ENCODE results near the gene PLA2G1B.
"Not testable (repeated sequence)": the region's sequence is repeated elsewhere in the genome, so short reads cannot be mapped to it uniquely, and the experiment has no call there.

Gene PLA2G1B

DNA sequence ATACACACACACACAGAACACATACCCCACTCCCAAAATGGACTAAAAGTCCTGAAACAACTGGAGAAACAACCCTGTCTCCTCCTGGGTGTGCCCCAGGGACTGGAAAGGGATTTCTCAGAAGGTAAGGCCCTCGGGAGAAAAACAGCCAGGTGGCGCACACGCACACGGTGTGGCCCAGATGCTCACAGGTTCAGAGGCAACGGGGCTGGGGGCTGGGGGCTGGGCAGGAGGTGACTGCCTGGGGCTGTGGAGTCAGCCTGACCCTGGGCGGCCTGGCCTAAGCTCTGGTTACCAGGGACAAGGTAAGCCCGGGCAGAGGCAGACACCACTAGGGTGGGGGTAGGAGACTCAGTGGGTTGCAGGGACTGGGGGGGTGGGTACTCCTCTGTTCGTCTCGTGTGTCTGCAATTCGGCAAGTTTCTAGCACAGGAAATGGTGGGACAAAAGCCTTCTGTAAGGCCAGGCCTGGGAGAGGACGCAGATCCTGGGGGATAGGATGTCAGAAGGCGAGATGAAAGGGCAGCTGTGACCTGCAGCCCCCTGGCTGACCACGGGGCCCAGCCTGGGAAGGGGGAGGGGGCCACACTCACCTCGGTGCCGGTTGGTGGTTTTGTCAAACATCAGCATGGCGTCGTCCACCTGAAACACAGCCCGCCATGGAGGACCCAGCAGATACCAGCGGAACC is 31.0 kb upstream of the PLA2G1B start:
- no peak for DNase-seq

DNA sequence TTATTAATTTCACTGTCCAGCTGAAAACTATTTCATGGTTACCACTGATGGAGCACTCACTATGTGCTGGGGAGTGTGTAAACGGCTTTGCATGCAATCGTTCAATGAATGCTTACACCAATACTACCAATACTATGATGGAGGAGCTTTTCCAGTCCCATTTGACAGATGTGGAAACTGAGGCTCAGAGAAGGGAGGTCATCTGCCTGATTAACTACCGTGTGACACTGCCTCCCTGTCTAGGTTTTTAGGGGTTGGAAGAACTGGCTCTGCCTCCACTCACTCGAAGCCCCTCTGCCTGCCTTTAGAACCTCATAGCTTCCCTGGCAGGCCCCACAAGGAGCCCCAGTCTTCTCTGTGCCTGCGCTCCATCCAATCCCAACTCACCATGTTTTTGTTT is 29.5 kb upstream of the PLA2G1B start:
- no peak for DNase-seq

DNA sequence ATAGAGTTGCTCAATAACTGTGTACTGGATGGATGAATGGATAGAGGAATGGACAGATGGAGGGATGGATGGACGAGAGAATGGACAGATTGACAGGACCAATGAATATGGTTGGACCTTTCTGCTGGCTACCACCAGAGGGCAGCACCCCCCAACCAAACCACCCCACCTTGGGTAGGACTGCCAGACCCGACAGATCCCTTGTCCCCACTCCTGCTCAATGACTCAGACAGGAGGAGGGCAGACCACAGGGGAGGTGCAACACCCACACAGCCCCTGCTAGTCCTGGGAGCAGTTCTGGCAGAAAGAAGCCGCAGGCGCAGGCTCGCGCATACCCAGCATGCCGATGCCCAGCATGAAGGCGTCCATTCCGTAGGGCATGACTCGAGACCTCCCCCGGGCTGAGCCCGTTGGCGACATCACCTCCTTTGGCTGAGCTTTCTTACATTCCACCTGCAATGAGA is 29.0 kb upstream of the PLA2G1B start:
- DNase-seq: peak; percentile 56

DNA sequence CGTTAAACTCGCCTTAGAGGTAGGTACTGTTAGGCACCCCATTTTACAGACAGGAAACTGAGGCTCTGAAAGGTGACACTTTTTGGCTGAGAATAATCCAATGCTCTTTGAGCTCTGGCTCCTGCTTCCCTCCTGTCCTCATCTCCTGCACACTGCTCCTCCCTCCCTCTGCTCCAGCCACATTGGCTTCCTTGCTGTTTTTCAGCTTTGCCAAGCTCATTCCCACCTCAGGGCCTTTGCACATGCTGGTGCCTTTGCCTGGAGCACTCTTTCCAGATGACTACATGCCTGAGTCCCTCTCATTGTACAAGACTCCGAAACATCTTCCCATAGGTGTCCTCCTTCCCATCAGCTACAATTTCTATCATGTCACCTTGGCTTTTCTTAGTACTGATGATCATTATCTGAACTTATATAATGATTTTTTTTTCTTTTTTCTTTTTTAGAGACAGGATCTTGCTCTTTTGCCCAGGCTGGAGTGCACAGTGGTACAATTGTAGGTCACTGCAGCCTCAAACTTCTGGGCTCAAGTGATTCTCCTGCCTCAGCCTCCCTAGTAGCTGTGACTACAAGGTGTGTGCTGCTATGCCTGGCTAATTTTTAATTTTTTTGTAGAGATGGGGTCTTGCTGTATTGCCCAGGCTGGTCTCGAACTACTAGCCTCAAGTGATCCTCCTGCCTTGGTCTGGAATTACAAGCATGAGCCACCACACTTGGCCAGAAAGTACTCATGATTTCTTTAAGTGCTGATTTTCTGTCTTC is 26.2 kb upstream of the PLA2G1B start:
- no peak for DNase-seq

DNA sequence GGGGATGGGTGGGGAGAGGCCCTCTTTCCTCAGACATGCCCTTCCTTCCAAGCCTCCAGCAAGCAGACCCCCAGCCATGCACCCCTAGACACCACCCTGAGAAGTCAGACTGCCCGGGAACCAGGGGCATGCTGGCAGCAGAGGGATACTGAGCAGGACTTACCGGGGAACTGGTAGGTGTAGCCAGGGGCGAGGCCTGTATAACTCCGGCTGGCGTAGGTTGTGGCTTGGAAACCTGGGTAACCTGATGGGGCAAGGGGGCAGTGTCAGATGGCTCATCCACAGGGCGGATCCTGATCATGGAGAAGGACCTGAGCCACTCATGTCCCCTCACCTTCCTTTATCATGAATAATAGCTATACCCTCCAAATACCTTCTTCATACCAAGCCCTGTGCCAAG is 25.6 kb upstream of the PLA2G1B start:
- DNase-seq: no peak

DNA sequence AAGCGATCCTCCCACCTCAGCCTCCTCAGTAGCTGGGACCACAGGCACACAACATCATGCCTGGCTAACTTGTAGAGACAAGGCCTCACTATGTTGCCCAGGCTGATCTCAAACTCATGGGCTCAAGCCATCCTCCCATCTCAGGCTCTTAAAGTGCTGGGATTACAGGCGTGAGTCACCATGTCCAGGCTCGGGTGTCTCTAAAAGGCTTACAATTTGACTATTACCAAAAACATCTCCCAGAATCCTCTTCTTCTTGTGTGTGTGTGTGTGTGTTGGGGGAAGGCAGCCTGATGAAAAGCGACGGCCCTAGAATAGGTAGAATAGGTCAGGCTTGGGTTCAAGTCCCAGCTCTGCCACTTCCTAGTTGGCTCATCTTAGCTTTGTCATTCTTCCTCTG is 24.5 kb upstream of the PLA2G1B start:
- no peak for DNase-seq

DNA sequence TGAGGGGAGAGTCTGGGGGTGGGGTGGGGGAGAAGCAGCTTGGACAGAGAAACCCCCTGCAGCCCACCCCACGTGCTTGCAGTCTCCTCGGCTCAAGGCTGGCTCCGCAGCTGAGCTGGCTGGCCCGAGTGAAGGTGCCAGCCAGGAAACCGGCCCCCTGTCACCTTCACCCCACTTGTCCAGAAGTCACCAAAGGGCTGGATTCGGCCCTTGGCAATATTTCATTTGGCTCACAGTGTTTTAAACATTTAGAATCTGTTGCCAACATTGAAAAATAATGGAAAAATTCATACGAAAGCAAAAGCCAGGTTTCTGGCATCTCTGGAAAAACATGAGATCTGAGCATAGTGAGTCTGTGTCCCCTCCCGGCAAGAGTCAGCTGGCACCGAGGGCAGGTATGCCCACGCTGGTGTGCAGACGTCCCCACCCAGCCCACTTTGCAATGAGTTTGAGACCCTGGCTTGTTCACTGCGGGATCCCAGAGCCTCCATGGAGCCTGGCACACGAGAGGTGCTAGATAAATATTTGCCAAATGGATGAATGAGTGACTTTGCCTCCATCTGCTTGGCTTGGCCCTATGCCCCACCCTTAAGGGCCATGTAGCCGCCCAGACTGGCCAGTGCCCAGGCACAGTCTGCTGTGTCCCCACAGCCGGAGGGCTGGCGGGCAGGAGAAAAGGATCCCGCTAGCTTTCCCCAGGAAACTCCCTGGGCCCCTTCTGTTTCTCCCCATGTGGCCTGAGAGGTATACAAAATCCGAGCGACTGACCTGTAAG is 23.2 kb upstream of the PLA2G1B start:
- no peak for DNase-seq

DNA sequence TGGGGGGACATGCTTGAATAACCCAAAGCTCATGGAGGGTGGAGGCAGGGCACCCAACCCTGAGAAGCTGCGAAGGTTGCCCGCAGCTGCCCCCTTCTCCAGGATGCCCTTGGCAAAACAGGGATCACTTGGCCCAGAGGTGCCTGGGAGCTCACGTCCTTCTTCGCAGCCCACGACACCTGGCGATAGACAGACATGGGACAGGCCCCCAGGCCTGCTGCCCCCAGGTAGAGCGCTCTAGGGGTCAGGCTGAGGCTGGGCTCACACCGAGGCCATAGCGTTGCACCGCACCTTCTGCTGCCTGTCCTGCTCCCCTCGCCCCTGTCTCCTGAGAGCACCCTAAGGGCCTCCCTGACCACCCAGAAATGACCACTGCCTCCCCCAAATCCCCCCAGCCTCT is 20.2 kb upstream of the PLA2G1B start:
- DNase-seq: no peak

DNA sequence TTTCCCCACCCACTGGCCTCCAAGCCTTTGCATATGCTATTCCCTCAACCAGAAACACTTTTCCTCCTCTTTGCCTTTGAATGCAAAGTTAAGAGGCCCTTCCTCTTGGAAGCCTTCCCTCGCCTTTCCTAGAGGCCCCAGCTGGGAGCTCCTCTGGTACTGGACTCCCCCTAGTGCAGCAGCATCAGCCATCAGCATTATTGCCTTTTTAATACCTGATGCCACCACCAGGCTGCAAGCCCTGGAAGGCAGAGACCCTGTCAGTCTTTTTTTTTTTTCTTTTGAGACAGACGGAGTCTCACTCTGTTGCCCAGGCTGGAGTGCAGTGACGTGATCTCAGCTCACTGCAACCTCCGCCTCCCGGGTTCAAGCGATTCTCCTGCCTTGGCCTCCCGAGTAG is 19.1 kb upstream of the PLA2G1B start:
- no peak for DNase-seq

DNA sequence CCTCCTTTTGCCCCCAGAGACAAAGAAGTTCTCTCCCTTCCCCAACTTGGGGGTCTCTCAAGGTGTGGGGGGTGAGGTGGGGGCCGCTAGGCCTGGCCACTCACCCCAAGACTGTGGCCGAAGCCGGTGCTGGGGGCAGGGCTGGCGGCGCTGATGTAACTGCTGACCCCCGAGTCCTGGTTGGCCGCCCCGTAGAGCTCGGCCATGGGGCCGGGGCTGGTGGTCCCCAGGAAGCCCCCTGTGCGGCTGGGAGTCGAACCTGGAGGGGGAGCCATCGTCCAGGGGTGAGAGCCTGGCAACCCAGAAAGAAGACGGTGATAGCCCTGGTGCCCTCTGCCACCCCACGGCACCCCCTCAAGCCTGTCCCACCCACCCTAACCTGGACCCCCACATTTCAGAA is 18.5 kb upstream of the PLA2G1B start:
- no peak for DNase-seq

DNA sequence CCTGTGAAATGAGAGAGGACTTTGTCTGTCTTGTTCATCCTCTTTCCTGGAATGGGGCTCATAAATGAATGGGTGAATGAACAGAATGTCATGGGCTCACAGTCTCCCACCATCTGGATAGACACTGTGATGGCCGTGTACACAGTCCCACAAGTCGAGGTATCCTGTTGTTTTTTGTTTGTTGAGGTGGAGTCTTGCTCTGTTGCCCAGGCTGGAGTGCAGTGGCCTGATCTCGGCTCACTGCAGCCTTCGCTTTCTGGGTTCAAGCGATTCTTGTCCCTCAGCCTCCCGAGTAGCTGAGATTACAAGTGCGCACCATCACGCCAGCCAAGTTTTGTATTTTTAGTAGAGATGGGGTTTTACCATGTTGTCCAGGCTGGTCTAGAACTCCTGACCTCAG is 16.1 kb upstream of the PLA2G1B start:
- no peak for DNase-seq

DNA sequence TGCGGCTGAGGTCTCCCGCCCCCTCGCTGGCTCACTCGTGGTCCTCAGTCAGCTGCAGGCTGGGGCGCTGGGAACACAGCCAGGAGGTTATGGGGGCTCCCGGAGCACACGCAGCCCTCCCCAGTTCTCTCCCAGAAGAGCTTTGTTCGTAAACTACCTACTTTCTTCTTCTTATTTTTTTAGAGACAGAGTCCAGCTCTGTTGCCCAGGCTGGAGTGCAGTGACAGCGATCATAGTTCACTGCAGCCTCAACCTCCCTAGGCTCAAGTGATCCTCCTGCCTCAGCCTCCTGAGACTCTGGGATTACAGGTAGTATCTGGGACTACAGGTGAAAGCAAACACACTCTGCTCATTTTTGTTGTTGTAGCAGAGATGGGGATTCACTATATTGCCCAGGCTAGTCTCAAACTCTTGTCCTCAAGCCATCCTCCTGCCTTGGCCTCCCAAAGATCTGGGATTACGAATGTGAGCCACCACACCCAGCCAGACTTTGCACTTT is 15.5 kb upstream of the PLA2G1B start:
- no peak for DNase-seq

DNA sequence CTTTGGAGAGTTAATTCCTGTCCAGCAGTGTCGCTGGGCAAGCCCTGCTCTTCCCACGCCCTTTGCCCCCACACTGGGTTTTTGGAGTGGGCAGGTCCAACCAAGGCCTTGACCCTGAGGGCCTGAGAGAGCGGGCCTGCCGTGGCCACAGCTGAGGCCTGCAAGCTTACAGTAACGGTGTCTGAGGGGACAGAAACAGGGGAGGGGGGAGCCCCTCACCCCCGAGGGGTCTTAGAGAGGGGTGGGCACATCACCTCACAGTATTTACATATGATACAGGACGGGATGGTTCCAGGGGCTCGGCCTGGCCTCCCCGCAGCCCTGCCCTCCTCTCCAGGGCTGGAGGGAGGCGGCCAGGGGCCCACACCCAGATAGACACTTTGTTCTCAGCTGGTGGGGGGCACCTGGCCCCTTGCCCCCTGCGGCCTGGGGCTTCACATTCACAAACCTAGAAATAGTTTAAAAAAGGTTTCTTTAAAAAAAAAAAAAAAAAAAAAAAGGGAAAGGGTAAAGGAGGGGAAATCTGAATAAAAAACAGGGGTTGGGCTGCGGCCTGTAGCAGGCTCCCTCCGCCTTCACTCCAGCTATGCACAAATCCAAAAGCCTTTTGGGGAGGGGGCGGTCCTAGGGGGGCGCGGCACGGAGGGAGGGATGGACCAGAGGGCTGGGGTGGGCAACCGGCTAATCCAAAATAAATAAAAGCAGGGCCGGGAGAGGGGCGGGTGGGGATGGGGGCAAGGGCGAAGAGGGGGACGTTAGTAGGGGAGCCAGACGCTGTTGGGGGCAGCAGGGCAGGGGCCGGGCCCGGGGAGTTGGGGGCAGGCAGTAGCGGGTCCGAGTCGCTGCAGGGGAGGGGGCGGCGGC is 14.8 kb upstream of the PLA2G1B start:
- no peak for DNase-seq

DNA sequence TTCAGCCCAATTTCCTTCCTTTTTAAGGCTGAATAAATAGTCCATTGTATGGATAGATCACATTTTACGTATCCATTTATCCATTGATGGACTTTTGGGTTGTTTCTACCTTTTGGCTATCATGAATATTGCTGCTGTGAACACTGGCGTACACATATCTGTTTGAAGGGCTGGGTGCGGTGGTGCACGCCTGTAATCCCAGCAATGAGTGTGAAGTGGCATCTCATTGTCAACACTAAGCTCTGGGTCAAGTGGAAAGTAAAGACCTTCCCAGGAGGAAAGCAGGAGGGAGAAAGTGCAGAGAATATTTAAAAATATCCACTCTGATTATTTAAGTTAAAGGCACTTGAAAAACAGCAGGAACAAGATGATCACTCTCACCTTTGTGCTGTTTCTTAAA is 11.7 kb upstream of the PLA2G1B start:
- DNase-seq: no peak

DNA sequence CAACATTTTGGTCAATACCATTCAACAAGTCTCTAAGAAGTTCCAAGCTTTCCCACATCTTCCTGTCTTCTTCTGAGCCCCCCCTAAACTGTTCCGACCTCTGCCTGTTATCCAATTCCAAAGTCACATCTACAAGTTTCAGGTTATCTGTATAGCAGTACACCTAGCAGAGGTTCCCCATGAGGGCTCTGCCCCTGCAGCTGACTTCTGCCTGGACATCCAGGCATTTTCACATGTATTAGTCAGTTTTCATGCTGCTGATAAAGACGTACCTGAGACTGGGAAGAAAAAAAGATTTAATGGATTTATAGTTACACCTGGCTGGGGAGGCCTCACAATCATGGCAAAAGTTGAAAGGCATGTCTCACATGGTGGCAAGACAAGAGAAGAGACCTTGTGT is 10.2 kb upstream of the PLA2G1B start:
- DNase-seq: no peak

DNA sequence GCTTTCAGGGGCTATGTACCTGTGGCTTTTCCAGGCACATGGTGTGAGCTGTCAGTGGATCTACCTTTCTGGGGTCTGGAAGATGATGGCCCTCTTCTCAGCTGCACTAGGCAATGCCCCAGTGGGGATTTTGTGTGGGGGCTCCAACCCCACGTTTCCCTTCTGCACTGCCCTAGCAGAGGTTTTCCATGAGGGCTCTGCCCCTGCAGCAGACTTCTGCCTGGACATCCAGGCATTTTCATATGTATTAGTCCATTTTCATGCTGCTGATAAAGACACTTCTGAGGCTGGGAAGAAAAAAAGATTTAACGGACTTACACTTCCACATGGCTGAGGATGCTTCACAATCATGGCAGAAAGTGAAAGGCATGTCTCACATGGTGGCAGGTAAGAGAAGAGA is 8.8 kb upstream of the PLA2G1B start:
- DNase-seq: not testable (repeated sequence)

DNA sequence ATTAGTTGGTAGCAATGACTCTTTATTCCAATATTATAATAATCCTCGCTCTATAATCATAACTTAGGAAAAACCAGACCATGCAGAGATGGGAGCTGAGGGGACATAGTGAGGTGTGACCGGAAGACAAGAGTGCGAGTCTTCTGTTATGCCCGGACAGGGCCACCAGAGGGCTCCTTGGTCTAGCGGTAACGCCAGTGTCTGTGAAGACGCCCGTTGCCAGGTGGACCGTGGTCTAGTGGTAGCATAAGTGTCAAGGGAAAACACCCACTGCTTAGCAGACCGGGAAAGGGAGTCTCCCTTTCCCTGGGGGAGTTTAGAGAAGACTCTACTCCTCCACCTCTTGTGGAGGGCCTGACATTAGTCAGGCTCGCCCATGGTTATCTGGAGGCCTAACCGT is 7.9 kb upstream of the PLA2G1B start:
- not testable (repeated sequence) for DNase-seq

DNA sequence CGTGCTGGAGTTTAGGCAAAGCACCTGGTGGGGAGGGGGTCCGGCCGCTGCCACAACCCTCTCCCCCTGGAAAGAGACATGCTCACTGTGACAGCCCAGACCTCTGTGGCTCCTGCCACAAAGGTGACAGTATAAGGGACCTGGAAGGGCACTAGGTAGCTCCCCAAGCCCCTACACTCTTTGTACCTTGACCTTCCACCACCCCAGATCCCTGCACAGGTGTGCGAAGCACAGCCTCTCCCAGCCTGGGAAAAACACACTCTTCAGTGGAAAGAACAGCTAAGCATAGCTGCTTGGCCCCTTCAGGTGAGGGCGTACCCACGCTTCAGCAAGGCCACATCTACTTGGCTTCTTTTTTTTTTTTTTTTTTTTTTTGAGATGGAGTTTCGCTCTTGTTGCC is 4.9 kb upstream of the PLA2G1B start:
- no peak for DNase-seq

DNA sequence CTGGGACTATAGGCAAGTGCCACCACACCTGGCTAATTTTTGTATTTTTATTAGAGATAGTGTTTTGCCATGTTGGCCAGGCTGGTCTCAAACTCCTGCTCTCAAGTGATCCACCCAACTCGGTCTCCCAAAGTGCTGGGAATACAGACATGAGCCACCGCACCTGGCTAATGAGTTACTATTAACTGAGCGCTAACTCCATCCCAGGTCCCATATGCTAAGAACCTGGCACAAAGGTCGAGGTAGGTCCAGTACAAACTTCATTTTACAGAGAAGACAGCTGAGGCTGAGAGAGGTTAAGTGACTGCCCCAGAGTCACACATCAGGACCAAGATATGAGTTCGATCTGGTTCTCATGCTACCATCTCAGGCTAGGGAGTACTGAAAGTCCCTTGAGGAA is 4.5 kb upstream of the PLA2G1B start:
- DNase-seq: no peak

DNA sequence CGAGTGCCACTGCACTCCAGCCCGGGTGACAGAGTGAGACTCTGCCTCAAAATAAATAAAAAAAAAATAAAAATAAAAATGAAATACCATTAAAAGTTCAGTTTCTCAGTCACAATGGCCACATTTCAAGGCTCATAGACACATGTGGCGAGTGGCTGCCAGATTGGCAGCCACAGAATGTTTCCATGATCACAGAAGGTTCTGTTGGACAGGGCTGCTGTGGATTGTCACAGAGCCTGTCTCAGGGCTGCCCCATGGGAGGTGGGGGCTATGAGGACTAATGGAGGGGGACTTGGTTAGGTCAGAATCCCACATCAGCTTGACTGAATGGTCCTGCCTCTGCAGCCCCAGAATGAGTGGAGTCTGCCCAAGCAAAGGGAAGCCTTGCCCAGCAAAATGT is 3.8 kb upstream of the PLA2G1B start:
- DNase-seq: no peak

DNA sequence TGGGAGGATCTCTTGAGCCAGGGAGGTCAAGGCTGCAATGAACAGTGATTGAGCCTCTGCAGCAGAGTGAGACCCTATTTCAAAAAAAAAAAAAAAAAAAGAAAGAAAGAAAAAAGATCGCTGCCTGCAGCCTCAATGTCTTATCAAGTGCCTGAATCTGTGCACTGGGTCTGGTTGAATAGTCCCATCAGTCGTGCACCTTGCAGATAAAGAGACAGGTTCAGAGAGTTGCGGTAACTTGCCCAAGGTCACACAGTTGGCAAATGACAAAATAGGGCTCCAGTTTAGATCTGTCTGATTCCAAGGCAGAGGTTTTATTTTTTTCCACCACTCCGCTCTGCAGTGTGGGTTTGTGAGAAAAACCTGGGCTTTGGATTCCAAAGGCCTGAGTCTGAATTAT is 649 bp upstream of the PLA2G1B start:
- DNase-seq: no peak

DNA sequence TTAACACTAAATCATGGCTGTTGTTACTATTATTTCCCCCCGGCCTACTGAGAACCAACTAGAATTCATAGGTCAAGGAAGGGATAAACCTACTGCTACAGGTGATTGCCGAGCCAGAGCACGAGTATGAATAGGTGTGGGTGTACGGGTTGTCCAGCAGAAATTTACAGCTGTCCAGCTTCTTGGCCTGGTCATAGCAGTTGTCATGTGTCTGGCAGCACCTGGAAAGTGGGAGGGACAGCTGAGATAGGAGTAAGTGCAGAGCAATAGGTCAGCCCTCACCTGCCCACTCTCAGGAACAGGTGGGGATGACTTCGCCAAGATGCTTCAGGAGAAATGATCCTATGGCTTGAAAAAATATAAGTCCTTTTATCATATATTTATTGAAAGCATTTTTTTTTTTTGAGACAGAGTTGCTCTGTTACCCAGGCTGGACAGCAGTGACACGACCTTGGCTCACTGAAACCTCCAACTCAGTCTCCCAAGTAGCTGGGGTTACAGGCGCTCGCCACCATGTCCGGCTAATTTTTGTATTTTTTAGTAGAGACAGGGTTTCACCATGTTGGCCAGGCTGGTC is 2.6 kb downstream of the PLA2G1B start:
- DNase-seq: no peak

Data from NCI-H2107 (cell line).